SIG-M5 treated with dmso at 0.1 percent for 504 hours (cell line): ENCODE results near the gene POLA2.
"Not testable (repeated sequence)": the region's sequence is repeated elsewhere in the genome, so short reads cannot be mapped to it uniquely, and the experiment has no call there.

Source experiments
- DNase-seq: peaks from one replicate; lab custom pipeline; 2025; ENCODE audit not compliant: unreplicated experiment; lab: John Stamatoyannopoulos, UW

The POLA2 gene, protein sequence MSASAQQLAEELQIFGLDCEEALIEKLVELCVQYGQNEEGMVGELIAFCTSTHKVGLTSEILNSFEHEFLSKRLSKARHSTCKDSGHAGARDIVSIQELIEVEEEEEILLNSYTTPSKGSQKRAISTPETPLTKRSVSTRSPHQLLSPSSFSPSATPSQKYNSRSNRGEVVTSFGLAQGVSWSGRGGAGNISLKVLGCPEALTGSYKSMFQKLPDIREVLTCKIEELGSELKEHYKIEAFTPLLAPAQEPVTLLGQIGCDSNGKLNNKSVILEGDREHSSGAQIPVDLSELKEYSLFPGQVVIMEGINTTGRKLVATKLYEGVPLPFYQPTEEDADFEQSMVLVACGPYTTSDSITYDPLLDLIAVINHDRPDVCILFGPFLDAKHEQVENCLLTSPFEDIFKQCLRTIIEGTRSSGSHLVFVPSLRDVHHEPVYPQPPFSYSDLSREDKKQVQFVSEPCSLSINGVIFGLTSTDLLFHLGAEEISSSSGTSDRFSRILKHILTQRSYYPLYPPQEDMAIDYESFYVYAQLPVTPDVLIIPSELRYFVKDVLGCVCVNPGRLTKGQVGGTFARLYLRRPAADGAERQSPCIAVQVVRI

DNA sequence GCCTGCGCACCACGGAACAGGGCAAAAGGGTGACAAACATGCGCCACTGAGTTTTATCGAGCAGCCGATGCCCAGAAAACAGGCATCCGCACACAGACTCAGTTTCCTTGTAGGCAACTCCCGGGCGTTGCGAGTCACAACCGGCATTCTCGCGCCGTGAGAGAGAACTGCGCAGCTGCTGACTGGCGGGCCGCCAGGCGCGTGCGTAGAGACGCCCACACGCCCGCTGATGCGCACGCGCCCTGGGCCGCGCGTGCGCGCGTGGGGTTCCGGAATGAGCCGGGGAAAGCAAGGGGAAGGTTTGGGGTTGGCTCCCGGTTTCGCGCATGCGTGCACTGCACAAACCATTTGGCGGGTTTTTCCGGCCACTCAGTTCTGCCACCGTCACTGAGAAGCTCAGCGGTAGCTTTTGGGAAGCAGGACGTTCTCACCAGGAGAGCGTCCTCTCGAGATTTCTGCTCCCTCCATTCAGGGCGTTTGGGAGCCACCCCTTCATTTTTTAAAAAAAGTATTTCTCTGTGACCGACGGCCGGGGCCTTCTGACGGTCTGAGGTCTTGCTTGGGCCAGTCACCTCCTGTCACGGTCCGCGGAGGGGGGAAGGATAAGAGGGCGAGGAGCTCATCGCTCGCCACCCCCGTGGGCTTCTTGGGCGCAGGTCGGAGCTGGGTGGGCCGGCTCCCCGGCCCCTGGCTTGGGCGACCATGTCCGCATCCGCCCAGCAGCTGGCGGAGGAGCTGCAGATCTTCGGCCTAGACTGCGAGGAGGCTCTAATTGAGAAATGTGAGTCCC is at the start of gene POLA2:
TSS of gene POLA2 (plus strand) at position 372 of the 790 bp plus-strand sequence. CDS start at position 703, 331 bp downstream.
- peak; percentile 92 for DNase-seq

DNA sequence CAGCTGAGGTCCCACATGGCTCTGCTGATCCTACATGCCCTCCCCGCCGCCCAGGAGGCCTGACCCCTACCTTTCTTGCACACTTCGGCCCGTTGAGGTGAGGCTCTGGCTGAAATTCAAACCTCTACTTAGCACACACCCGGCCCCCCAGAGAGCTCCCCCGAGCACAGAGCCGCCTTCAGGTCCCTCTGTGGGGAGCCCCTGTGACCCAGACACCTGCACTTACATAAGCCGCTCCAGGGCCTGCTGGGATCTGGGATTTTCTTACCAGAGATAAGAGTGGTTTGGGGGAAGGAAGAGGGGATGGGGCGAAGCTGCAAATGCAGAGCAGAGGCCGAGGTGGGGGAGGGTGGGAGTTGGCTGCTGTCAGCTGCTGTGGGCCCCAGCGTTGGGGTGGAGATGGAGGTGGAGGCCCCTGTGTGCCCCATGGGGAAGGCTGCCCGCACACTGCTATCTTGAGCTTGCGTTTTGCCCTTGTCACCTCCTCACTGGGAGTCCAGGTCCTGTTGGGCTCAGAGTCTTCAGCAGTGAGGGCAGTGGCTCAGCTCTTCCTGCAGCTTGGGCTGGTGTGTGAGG is 49.4 kb upstream of the POLA2 start:
- no peak for DNase-seq

DNA sequence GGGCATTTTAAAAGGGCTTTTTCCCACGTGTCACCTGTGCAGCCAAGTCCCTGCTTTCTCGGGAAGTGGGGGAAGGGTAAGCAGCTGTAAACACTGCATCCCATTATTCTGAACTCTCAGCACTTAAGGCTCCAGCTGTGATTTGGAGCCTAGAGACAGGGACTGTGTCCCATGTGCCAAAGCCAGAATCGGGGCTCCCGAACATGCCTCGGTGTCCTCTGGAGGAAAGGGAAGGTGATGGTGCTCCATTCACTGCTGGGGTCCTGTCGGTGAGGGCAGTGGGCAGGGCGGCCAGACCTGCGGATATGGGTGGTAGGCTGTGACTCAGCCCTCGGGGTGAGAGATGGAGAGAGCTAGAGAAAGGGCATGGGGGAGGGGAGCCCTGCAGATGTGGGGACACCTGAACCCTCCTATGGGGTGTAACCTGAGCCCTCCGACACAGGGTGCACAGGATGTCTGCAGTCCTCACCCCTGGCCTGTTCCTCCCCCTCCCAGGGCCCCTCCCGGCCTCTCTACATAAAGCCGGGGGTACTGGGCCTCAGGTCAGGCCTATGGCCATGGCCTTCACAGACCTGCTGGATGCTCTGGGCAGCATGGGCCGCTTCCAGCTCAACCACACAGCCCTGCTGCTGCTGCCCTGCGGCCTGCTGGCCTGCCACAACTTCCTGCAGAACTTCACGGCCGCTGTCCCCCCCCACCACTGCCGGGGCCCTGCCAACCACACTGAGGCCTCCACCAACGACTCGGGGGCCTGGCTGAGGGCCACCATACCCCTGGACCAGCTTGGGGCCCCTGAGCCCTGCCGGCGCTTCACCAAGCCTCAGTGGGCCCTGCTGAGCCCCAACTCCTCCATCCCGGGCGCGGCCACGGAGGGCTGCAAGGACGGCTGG is 48.2 kb upstream of the POLA2 start:
- no peak for DNase-seq

DNA sequence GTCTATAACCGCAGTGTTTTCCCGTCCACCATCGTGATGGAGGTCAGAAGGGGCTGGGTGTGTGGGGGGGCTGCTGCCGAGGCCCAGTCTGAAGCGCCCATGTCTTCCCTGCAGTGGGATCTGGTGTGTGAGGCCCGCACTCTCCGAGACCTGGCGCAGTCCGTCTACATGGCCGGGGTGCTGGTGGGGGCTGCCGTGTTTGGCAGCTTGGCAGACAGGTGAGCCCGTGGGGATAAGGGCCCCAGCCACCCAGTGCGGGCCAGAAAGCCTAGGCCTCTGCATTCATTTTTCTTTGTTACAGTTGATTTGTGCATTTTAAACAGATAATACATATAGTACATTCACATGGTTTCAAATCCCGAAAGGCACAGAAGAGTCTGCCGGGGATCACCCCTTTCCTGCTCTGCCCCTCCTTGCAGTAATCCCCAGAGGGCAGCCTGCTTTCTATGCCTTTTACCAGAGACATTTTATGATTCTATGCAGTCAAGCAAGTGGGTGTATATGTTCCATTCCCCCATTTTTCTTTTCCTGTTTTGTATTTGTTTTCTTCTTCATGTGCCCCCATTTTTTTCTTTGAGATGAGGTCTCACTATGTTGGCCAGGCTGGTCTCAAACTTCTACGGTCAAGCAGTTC is 47.4 kb upstream of the POLA2 start:
- no peak for DNase-seq

DNA sequence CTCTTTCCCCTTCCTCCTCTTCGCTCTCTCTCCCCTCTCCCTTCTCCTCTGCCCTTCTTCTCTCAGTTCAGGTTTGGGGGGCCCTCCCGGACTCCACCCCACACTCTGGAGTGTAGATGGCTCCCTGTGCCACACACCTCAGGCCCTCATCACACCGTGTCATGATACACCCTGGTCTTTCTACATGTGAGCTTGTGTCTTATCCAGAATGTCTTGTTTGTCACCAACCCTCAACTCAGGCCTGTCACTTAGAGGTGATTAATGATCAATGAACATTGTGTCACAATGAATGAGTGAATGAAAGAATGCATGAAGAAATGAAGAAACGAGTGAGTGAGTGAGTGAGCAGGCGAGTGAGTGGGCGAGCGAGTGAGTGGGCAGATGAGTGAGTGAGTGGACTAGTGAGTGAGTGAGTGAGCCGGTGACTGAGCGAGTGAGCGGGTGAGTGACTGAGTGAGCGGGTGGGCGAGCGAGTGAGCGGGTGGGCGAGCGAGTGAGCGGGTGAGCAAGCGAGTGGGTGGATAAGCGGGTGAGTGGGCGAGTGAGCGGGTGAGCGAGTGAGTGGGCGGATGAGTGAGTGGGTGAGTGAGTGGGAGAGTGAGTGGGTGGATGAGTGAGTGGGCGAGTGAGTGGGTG is 46.2 kb upstream of the POLA2 start:
- no peak for DNase-seq

DNA sequence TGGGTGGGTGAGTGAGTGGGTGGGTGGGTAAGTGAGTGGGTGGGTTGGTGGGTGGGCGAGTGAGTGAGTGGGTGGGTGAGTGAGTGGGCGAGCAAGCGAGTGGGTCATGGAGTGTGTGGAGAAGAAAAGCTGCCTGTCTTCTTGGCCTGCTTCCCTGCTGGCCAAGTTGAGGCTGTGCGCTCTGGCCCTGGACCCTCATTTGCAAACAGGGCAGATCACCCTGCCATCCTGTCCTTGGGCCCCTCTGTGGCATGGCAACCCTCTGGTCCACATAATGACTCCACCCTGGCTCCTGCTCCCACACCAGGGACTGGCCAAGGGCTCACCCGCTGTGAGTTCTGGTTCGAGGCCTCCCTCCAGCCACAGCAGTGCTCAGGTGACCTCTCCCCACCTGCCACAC is 44.9 kb upstream of the POLA2 start:
- no peak for DNase-seq

DNA sequence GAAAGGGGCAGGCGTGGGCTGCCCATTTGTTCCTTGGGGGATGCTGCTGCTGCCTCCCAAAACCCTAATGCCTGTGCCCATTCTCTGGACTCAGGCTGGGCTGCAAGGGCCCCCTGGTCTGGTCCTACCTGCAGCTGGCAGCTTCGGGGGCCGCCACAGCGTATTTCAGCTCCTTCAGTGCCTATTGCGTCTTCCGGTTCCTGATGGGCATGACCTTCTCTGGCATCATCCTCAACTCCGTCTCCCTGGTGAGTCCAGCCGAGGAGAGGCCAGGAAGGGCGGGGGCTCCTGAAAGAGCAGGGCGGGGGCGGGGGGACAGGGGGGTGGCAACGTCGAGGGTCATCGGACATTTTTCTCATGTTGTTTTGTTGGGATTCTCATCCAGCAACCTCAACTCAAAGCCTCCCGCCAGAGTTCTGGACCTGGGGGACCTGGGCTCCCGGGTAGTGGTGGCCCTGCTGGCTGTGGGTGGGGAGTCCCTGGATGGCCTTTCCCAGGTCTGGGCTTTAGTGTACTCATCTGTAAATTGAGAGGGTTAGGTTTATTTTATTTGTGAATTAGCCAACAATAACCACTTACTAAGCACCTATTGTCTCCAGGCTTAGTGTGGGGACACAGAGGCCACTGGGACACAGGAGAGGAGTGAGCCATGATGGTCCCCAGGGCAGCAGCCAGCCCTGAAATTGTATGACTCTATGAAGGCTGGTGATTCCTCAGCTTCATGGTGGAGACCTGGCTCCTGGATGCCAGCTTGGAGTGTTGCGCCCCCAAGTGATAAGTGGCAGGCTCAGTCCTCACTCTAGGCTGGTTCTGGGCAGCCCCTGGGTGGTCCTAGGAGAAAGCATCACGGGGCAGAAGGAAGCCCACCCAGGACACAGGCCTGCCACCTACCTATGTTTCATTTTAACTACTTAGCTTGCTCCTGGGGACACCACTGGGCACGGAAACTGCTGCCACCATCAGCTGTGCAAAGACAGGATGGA is 44.0 kb upstream of the POLA2 start:
- no peak for DNase-seq

DNA sequence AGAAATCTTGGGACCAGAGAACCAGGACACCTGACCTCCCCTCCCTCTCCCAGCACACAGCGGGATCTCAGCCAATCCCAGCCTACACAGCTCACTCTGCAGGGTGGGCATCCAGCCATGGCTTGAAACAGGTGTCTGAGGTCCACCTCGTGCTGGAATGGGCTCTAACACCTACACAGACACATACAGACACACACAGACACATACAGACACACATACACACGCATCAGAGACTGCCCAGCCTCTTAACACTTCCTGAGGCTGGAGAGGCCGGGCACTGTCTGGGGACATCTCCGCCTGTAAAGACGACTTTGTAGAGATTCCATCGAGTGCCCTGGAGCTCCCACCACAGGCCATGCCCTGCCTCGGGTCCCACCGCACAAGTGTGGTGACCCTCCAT is 43.3 kb upstream of the POLA2 start:
- no peak for DNase-seq

DNA sequence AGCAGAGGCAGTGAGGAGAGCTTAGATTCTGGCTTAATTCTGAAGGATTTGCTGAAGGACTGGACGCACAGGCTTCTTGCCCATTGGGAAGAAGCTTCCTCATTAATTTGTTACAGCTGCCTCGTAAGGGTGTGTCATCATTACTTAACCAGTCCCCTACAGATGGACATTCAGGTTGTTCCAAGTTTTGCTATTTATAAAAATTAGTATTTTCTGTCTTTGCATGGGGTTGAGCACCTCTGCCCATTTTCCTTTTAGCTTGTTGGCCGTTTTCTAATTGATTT is 41.9 kb upstream of the POLA2 start:
- no peak for DNase-seq

DNA sequence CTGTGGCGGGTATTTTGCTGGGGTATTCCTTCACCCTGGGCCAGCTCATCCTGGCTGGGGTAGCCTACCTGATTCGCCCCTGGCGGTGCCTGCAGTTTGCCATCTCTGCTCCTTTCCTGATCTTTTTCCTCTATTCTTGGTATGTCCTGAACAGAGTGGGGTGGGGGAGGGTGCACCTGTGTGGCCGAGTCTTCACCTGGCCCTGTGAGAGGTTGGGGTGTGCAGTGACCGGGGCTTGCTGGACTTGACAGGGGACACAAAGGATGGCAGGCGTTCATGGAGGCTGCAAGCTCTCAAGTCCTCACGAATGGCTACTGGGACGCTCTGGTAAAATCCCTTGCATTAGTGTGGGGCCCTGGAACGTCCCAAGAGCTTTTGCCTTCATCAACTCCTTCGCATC is 40.7 kb upstream of the POLA2 start:
- no peak for DNase-seq

DNA sequence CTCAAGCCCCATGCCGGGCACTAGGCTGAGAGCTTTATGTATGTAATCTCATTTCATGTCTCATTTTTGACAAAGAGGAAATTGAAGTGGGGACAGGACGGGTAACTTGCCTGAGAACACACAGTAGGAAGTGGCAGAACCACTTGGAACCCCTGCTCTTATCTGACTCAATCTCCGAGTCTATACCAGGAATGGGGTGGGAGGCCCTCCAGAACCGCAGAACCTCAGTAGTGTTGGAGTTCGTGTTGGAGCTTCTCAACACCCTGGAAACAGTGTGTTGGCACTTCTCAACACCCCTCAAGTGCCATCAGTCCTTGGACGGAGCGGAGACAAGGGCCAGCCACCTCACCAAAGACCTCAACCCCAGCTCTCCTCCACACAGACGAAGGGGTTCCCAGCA is 38.8 kb upstream of the POLA2 start:
- DNase-seq: no peak

DNA sequence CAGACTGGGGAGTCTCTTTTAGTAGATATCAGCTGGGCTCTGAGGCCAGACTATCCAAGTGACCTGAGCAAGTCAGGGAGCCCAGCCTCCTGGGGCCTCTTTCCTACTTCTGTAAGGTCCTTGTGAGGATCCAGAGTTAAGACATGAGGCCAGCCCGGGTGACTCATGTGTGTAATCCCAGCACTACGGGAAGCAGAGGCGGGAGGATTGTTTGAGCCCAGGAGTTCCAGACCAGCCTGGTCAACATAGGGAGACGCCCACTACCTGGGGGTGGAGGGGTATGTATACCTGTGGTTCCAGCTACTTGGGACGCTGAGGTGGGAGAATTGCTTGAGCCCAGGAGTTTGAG is 36.9 kb upstream of the POLA2 start:
- DNase-seq: no peak

DNA sequence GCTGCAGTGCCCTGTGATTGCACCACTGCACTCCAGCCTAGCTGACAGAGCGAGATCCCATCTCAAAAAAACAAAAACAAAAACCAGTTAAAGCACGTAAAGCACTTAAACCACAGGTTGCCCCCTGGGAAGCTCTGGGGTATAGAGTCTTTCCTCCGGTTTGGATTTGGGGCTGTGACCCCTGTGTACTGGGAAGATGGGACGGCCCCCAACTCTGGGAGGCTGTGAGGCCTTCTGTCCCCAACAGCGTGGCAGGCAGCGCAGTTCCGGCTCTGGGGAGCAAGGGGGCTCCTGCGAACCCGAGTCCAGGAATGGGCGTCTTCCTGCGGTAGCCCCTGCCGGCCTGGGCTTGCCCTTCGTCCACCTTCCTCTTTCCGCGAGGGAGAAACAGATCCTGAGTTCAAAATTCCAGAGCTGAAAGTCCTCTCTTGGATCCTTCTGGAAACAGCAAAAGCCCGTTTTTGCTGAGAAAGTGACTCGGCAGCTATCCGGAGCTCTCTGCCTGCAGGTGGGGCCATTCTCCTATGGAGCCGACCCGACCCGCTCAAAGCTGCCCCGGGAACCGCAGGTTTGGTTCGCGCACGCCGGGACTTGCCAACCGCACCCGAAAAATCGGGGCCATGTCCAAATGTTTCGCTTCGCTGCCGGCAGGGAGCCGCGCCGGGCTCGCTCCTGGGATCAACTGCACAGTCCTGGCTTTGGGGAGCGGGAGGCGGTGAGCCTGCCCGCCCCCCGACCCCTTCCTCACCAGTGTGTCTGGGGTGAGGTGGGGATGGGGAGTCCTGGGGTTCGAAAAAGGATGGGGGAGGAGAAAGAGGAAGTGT is 36.3 kb upstream of the POLA2 start:
- peak; percentile 31 for DNase-seq

DNA sequence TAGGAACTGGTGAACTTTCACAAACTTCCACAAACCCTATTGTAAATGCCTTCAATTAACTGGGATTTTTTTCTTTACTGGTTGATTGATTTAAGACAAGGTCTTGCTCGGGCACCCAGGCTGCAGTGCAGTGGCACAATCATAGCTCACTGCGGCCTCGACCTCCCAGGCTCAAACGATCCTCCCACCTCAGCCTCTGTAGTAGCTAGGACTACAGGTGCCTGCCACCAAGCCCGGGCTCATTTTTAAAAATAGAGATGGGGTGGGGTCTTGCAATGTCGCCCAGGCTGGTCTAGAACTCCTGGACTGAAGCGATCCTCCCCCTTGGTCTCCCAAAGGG is 35.7 kb upstream of the POLA2 start:
- DNase-seq: no peak

DNA sequence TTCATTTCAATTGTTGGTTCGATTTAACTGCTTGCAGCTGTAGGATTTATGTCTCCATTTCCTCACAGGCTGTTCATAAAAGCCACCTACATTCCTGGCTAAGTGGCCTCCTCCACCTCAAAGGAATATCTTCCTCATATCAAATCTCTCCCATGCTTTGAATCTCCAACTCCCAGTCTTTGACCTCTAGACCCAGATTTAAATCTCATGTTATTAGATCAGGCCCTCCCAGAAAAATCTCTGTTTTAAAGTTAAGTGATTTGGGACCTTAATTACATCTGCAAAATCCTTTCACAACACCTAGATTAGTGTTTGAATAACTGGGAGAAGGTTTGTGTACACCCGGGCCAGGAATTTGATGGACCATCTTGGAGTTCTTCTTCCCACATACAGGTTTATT is 33.9 kb upstream of the POLA2 start:
- no peak for DNase-seq

DNA sequence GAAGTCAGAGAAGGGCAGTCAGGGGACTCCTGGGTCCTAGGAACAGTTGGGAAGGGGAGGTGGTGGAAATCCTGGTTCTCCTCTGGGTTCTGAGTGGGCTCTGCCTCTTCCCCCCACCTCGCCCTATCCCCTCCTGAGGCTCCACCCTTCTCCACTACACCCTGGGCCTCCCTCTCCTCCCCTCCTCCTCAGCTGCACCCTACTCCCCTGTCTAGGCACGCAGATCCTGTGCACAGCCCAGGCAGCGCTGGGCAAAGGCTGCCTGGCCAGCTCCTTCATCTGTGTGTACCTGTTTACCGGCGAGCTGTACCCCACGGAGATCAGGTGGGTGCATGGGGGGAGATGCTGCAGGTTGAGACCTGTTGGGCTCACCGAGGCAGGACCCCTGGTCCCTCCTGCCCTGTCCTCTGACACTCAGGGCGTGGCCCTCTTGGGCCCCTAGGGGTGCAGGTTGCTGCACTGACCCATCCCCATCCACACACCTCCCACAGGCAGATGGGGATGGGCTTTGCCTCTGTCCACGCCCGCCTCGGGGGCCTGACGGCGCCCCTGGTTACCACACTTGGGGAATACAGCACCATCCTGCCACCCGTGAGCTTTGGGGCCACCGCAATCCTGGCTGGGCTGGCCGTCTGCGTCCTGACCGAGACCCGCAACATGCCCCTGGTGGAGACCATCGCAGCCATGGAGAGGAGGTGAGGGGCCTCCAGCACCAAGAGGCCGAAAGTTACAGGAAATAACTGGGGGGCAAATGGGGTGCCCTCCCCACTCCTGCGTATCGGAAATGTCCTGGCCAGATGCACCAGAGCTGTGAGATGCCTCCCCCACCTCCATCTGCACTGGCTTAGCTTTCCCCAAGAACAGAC is 25.3 kb upstream of the POLA2 start:
- DNase-seq: no peak

DNA sequence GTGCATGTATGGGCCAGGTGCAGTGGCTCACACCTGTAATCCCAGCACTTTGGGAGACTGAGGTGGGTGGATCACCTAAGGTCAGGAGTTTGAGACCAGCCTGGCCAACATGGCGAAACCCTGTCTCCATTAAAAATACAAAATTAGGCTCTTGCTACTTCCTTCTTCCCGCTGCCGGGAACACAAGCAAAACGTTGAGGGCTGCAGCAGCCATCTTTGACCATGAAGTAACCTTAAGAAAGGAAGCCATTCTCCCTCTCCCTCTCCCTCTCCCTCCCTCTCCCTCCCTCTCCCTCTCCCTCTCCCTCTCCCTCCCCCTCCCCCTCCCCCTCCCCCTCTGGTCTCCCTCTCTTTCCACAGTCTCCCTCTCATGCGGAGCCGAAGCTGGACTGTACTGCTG is 23.5 kb upstream of the POLA2 start:
- DNase-seq: not testable (repeated sequence)
